Thoracic aorta (tissue), 2 donors: ENCODE results near the gene KIAA1217. TPM values are rescaled to one million over a fixed set of nuclear protein-coding genes. Genes with fewer than 3 reads are reported as not detected.
A peak's percentile ranks its signal among the peaks of the same experiment; 100 is the strongest.

Source experiments
- ATAC-seq: fragments of 150-250 bp; one replicate; pipeline ENCODE4 v1.8.0; 2017; ENCODE audit warnings: low read depth; ENCODE audit not compliant: insufficient number of reproducible peaks, low FRiP score
- DNase-seq: peaks from one replicate; pipeline ENCODE4 v3.0.0-alpha.2; 2020; ENCODE audit warnings: low spot score
- H3K27ac ChIP-seq, 2 donors: fragments of 200-600 bp; sonication (generic); 1 replicate in 1 of 2; 2 replicates in 1 of 2; pipeline ENCODE4 v1.5.1; 2016; ENCODE audit warnings: mild to moderate bottlenecking in 2 of 2, moderate library complexity in 2 of 2
- H3K27me3 ChIP-seq: fragments of 200-600 bp; sonication (generic); replicated peaks from 2 replicates; pipeline ENCODE4 v1.6.0; 2016; ENCODE audit warnings: mild to moderate bottlenecking; ENCODE audit not compliant: insufficient read depth
- H3K36me3 ChIP-seq: fragments of 200-600 bp; sonication (generic); one replicate; pipeline ENCODE4 v1.5.1; 2016
- H3K4me1 ChIP-seq, 2 donors: fragments of 200-600 bp; sonication (generic); 1 replicate in 1 of 2; 2 replicates in 1 of 2; pipeline versions ENCODE4 v1.5.1 to v1.6.0; 2016; ENCODE audit warnings: low read depth in 2 of 2, mild to moderate bottlenecking in 1 of 2; ENCODE audit not compliant: control insufficient read depth in 1 of 2
- H3K4me3 ChIP-seq: fragments of 200-600 bp; sonication (generic); 2 replicates; pipeline ENCODE4 v1.5.1; 2016; ENCODE audit warnings: mild to moderate bottlenecking
- H3K9me3 ChIP-seq: fragments of 200-600 bp; sonication (generic); 2 replicates; pipeline ENCODE4 v1.5.1; 2016
- total RNA-seq, 2 donors: library from RNA; depleted of rRNA; stranded (reverse); fragments of >200 nt; gene quantifications; one replicate each; pipeline versions ENCODE4 v1.1.0 to v1.2.3, GENCODE V29; 2016
- TF ChIP-seq, protein P1 (sequence below): fragments of 200-600 bp; sonication (generic); IDR thresholded peaks from one replicate; pipeline ENCODE4 v1.5.1; 2019; ENCODE audit warnings: antibody characterized with exemption

The KIAA1217 gene
- total RNA-seq, 2 donors from 2014 or later = 15.2 to 15.6 TPM

DNA sequence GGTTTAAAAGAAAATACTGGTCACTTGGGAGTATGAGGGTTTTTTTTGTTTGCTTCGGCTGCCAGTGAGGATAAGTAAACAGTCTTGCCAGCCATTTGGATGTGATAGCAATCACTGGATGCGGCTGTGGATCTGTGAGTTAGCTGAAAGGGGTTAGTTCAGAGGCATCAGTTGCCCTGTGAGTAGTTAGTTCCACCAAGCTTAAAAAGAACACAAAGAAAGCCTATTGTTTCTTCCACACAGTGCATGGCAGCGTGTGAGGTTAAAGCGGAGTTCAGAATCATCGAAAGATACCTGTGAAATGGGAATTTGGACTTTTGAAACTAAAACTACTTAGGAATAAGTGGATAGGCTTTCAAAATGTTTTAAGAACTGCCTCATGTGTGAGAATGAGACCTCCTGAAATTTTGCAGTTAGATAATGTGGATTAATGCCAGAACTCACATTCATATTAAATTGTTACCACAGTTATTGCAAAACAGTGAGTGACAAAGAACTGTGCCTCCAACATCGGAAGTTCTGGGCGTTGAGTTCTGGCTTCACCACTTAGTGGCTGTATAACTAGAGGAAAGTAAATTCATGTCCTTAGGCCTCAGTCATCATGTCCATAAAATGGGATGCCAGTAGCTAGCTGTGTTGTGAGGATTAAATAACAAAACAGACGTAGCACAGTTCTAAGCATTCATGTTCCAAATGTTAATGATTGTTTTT is 31.3 kb downstream of the KIAA1217 start:
- Histone ChIP-seq H3K27ac (peak overlapping the region in 1 of 2 donors; percentile 1), H3K4me3 (peak overlapping the region; percentile 12), H3K9me3 (no peaks in the 10 kb centered on the region), H3K4me1 (peaks cover 3 to 35% of the 10 kb centered on the region in 2 donors), H3K27me3 (no peaks in the 10 kb centered on the region), H3K36me3 (no peaks in the 10 kb centered on the region)
- no peak for ATAC-seq
- TF ChIP-seq, protein P1, sequence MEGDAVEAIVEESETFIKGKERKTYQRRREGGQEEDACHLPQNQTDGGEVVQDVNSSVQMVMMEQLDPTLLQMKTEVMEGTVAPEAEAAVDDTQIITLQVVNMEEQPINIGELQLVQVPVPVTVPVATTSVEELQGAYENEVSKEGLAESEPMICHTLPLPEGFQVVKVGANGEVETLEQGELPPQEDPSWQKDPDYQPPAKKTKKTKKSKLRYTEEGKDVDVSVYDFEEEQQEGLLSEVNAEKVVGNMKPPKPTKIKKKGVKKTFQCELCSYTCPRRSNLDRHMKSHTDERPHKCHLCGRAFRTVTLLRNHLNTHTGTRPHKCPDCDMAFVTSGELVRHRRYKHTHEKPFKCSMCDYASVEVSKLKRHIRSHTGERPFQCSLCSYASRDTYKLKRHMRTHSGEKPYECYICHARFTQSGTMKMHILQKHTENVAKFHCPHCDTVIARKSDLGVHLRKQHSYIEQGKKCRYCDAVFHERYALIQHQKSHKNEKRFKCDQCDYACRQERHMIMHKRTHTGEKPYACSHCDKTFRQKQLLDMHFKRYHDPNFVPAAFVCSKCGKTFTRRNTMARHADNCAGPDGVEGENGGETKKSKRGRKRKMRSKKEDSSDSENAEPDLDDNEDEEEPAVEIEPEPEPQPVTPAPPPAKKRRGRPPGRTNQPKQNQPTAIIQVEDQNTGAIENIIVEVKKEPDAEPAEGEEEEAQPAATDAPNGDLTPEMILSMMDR = no peak
- DNase-seq = no peak

DNA sequence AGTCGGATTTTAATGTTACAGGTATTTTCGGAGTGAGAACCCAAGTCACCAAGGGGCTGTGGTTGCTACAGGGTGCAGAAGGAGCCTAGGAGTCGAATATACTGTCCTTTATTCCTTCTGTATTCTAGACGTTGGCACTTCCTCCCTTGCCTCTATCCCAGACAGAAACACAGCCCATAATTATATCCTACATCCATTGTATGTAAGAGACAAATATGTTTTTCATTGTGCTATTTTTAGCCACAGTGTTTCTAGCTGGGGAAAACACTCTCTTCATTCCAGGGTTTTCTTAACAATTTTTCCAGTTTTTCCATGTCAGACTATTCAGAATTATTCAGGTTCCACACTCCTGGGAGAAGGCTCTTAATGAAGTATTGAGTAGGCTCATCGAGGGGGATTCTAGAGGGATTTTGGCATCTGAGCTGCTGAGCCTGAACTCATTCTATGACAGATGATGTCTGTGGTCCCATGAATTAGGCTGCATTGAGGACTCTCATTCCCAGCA is 32.6 kb downstream of the KIAA1217 start:
- Histone ChIP-seq H3K9me3 (no peaks in the 10 kb centered on the region), H3K27ac (no peak overlapping the region), H3K4me1 (peaks cover 3 to 35% of the 10 kb centered on the region in 2 donors), H3K36me3 (no peaks in the 10 kb centered on the region), H3K27me3 (no peaks in the 10 kb centered on the region), H3K4me3 (no peak overlapping the region)
- TF ChIP-seq, protein P1 = no peak
- no peak for ATAC-seq
- DNase-seq = no peak

DNA sequence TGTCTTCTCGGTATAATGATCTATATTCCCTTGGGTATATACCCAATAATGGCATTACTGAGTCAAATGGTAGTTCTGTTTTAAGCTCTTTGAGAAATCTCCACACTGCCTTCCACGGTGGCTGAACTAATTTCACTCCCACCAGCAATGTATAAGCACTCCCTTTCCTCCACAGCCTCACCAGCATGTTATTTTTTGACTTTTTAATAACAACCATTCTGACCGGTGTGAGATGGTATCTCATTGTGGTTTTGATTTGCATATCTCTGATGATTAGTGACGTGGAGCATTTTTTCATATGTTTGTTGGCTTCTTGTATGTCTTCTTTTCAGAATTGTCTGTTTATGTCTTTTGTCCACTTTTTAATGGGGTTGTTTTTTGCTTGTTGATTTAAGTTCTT is 33.6 kb downstream of the KIAA1217 start:
- TF ChIP-seq, protein P1 = no peak

DNA sequence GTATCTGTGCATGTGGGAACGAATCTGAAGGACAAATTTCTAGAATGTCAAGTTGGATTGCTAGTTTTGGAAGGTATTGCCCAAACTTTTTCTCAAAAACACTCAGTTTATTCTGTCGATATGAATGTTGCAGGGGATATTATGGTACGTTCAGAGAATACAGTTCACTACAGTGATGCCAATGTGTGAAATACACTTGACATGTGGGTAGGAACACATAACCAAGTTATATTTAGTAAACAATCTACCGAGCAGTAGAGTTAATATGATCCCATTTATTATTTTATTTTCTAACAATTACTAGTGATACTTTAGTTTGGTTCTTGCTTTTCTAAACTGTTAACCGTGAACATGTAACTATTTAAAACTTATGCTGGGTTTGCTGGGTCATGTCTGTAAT is 37.4 kb downstream of the KIAA1217 start:
- H3K4me1 ChIP-seq = peaks cover 0 to 9% of the 10 kb centered on the region in 2 donors
- no peaks in the 10 kb centered on the region for H3K36me3 ChIP-seq
- TF ChIP-seq, protein P1 = no peak
- no peak for DNase-seq
- H3K9me3 ChIP-seq = no peaks in the 10 kb centered on the region
- no peak overlapping the region for H3K27ac ChIP-seq
- no peak overlapping the region for H3K4me3 ChIP-seq
- no peaks in the 10 kb centered on the region for H3K27me3 ChIP-seq
- ATAC-seq = no peak

More for the DNA sequence above, 33.6 kb downstream of the KIAA1217 start:
- H3K4me1 ChIP-seq = peaks cover 3 to 35% of the 10 kb centered on the region in 2 donors
- no peak overlapping the region for H3K27ac ChIP-seq
- H3K9me3 ChIP-seq = no peaks in the 10 kb centered on the region
- no peak overlapping the region for H3K4me3 ChIP-seq
- ATAC-seq (no peak), DNase-seq (no peak)
- H3K27me3 ChIP-seq = no peaks in the 10 kb centered on the region
- H3K36me3 ChIP-seq = no peaks in the 10 kb centered on the region

DNA sequence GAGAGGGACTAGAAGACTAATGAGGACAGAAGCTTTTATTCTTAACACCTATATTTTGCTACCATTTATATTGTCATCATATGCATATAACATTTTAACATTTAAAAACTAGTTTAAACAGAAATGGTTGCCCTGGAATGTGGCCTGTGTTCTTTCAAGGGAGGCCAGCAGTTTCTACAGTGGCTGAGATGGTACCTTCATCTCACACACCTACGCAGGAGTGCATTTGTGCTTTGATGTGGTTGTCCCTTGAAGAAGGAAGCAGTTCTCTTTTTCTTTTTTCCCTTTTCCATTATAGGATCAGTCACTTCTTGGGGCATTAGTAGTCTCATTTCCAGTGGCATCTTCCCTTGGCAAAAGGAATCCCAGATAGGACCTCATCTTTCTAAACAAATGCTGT is 38.9 kb downstream of the KIAA1217 start:
- DNase-seq (no peak), ATAC-seq (no peak)
- no peaks in the 10 kb centered on the region for H3K36me3 ChIP-seq
- H3K27ac ChIP-seq = no peak overlapping the region
- no peaks in the 10 kb centered on the region for H3K4me1 ChIP-seq
- no peak overlapping the region for H3K4me3 ChIP-seq
- no peaks in the 10 kb centered on the region for H3K9me3 ChIP-seq
- TF ChIP-seq, protein P1 = no peak
- no peaks in the 10 kb centered on the region for H3K27me3 ChIP-seq
